ENCODE measurements around the gene EFHD2.
"Not testable (repeated sequence)": the region's sequence is repeated elsewhere in the genome, so short reads cannot be mapped to it uniquely, and the experiment has no call there.

The EFHD2 gene

GRCh38 chr1:15388201-15388880 lies 21.3 kb upstream of the EFHD2 start:
- no peak for DNase-seq (ENCODE audit: low spot score)
- ChIA-PET CTCF (no interaction called here), POLR2A (ENCODE audit: low non-redundant PET) (no interaction called here)
- no peak for TF ChIP-seq CTCF (conservative IDR thresholded peaks at IDR 0.05; ENCODE audit: low read depth)
- no peak overlapping the region for H3K27ac ChIP-seq

DNA sequence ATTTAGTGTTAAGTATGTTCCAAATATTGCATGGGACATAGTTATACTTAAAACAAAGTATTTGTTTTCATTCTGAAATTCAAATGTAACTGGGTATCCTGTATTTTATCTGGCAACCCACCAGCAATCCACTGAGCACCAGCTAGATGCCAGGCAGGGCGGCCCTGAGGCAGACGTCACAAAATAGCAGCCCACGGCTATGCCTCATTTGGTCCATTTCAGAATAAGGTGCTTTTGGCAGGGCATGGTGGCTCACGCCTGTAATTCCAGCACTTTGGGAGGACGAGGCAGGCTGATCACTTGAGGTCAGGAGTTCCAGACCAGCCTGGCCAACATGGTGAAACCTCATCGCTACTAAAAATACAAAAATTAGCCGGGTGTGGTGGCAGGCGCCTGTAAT lies 19.9 kb upstream of the EFHD2 start:
- POLR2A ChIA-PET (ENCODE audit: low non-redundant PET); CTCF ChIA-PET; DNase-seq (ENCODE audit: low spot score); H3K27ac ChIP-seq: not testable (repeated sequence)

- POLR2A ChIA-PET (ENCODE audit: low non-redundant PET), result no interaction called here
- no peak overlapping the region for H3K27ac ChIP-seq
- CTCF ChIA-PET, result no interaction called here
- no peak for TF ChIP-seq CTCF (conservative IDR thresholded peaks at IDR 0.05; ENCODE audit: low read depth)
- no peak for DNase-seq (ENCODE audit: low spot score)
Observed at GRCh38 chr1:15390667-15391066, 19.0 kb upstream of the EFHD2 start.

- no peak for TF ChIP-seq CTCF (conservative IDR thresholded peaks at IDR 0.05; ENCODE audit: low read depth)
- H3K27ac ChIP-seq, result no peak overlapping the region
- ChIA-PET POLR2A (ENCODE audit: low non-redundant PET) (no interaction called here), CTCF (interaction anchor here (0.6 kb wide), 1 partner anchor 14 kb away, joined by 3 read pairs; no protein-coding TSS in a partner anchor)
- no peak for DNase-seq (ENCODE audit: low spot score)
Observed at GRCh38 chr1:15391366-15391765, 18.3 kb upstream of the EFHD2 start.

DNA sequence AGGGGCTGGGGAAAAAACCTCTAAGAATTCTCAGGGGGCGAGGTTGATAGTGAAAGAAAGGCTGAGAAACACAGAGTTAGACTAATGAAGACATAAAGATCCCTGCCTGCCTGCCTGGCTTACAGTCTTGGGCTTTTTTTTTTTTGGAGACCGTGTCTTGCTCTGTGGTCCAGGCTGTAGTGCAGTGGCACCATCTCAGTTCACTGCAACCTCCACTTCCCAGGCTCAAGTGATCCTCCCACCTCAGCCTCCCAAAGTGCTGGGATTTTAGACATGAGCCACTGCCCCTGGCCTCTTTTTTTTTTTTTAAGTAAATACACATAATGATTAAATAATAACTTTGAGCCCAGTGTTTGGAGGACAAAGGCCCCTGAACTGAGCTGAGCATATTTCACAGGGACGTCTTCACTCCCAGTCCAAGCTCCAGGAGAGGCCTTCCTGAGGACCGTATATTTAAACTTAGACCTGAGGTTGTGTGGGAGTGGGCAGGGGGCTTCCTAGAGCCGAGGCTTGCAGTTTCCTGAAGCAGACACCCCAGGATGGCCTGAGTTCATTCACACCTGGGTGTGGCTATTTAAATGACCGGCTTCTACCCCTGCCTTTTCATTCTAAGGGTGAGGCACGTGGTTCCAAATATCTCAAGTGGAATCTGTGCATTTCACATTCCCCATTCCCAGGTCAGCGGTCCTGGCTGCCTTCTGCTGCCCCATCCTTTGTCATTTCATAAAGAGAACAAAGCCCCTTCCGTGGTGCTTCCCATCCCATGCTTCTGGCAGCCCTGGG lies 16.0 kb upstream of the EFHD2 start:
- no peak for DNase-seq (ENCODE audit: low spot score)
- CTCF ChIA-PET, result no interaction called here
- POLR2A ChIA-PET (ENCODE audit: low non-redundant PET), result no interaction called here
- no peak overlapping the region for H3K27ac ChIP-seq
- no peak for TF ChIP-seq CTCF (conservative IDR thresholded peaks at IDR 0.05; ENCODE audit: low read depth)

DNA sequence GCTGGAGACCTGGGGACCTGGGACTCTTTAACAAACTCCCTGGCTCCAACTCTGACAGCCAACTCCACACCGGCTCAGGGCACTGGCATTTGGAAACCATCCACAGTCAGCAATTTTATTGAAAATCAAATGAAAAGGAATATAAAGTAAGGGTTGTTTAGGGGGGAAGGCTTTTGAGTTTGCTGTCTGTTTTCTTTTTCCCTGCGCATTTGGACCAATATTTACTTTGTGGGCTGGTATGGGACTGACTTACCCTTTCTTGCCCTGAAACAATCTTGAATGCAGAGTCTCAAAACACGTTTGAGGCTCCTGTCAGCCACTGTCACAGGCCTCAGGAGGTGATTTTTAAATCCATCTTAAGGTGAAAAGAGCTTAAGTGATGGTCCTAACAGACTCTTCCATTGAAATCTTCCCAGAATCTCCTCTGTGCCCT lies 15.4 kb upstream of the EFHD2 start:
- no peak overlapping the region for H3K27ac ChIP-seq
- CTCF ChIA-PET, result no interaction called here
- TF ChIP-seq CTCF (conservative IDR thresholded peaks at IDR 0.05; ENCODE audit: low read depth), result no peak
- no peak for DNase-seq (ENCODE audit: low spot score)
- POLR2A ChIA-PET (ENCODE audit: low non-redundant PET), result no interaction called here

- no peak for TF ChIP-seq CTCF (conservative IDR thresholded peaks at IDR 0.05; ENCODE audit: low read depth)
- CTCF ChIA-PET, result no interaction called here
- H3K27ac ChIP-seq, result no peak overlapping the region
- POLR2A ChIA-PET (ENCODE audit: low non-redundant PET), result no interaction called here
- DNase-seq (ENCODE audit: low spot score), result no peak
Observed at GRCh38 chr1:15397236-15397635, 12.5 kb upstream of the EFHD2 start.
